GM12864 (cell line): Measurements from ENCODE around the gene WHRN.

Experiments used
- DNase-seq: peaks from one replicate; pipeline ENCODE4 v3.0.0-alpha.2; 2011; ENCODE audit warnings: low read depth
- H3K4me3 ChIP-seq: 2 replicates; pipeline ENCODE4 v1.5.1; 2011; ENCODE audit warnings: mild to moderate bottlenecking, low read depth, low read length, control low read depth
- TF ChIP-seq, protein P1 (sequence below): IDR thresholded peaks from 2 replicates; pipeline ENCODE4 v1.5.1; 2011; ENCODE audit warnings: low read depth, mild to moderate bottlenecking, moderate library complexity, low read length, control low read depth, inconsistent platforms; ENCODE audit errors: missing control alignments

WHRN gene

GRCh38 chr9:114356792-114357191 is 148.5 kb downstream of the WHRN start:
- no peak overlapping the region for H3K4me3 ChIP-seq
- no peak for DNase-seq
- TF ChIP-seq, protein P1, sequence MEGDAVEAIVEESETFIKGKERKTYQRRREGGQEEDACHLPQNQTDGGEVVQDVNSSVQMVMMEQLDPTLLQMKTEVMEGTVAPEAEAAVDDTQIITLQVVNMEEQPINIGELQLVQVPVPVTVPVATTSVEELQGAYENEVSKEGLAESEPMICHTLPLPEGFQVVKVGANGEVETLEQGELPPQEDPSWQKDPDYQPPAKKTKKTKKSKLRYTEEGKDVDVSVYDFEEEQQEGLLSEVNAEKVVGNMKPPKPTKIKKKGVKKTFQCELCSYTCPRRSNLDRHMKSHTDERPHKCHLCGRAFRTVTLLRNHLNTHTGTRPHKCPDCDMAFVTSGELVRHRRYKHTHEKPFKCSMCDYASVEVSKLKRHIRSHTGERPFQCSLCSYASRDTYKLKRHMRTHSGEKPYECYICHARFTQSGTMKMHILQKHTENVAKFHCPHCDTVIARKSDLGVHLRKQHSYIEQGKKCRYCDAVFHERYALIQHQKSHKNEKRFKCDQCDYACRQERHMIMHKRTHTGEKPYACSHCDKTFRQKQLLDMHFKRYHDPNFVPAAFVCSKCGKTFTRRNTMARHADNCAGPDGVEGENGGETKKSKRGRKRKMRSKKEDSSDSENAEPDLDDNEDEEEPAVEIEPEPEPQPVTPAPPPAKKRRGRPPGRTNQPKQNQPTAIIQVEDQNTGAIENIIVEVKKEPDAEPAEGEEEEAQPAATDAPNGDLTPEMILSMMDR = no peak

GRCh38 chr9:114355821-114356220 is 149.5 kb downstream of the WHRN start:
- TF ChIP-seq, protein P1 = no peak
- H3K4me3 ChIP-seq = no peak overlapping the region
- no peak for DNase-seq
